ENCODE measurements around the gene BZW2. TPM values are rescaled to one million over a fixed set of nuclear protein-coding genes. Genes with fewer than 3 reads are reported as not detected.

The BZW2 gene
- total RNA-seq, 4 donors from 2014 or later: 86.6 to 145 (median 123) TPM

DNA sequence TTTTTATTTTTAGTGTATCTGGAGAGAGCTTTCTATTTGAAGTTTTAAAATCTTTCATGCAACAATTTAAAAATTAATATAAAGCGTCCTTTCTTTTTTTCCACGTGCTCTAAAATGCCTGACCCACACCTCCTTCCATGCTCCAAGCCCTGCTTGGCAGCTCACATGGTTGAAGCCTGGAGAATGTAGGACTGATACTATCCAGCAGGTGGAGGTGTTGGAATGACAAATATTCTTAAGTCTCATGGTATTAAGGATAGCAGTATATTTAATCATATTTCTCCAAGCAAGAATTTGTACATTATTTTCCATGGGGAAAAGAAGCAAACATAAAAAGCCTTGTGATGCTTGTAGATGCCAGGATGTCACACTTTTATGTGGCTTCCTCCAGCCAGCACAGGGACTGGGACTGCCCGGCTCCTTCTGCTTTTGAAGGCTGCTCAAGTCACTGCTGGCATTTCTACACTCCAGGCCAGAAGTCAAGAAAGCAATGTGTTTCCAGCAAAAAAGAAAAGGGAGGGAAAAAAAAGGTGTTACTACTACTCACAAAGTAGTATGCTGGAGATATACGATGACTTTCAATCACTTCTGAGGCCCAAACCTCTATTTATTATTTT lies 49.7 kb downstream of the BZW2 start:
- intact Hi-C loops (cut with DNase I; ENCODE audit: low total_unique reads) (loop anchor here (2.0 kb wide), 1 partner anchor 221 kb away; no protein-coding TSS in a partner anchor), in situ Hi-C loops (cut with MboI; ENCODE audit: low sequenced_read_pairs in 4 of 4) (loop anchor here in 2 of 4 donors (25.0 kb wide), 1 partner anchor 217 kb away; no protein-coding TSS in a partner anchor)
- Histone ChIP-seq H3K4me1 (no peaks in the 10 kb centered on the region), H3K4me3 (no peak overlapping the region), H3K9me3 (no peaks in the 10 kb centered on the region), H3K27me3 (no peaks in the 10 kb centered on the region), H3K27ac (no peak overlapping the region), H3K36me3 (peaks cover 6 to 89% of the 10 kb centered on the region in 2 donors)
- no peak for TF ChIP-seq POLR2A (IDR thresholded peaks at IDR 0.05)
- TF ChIP-seq, protein P1, sequence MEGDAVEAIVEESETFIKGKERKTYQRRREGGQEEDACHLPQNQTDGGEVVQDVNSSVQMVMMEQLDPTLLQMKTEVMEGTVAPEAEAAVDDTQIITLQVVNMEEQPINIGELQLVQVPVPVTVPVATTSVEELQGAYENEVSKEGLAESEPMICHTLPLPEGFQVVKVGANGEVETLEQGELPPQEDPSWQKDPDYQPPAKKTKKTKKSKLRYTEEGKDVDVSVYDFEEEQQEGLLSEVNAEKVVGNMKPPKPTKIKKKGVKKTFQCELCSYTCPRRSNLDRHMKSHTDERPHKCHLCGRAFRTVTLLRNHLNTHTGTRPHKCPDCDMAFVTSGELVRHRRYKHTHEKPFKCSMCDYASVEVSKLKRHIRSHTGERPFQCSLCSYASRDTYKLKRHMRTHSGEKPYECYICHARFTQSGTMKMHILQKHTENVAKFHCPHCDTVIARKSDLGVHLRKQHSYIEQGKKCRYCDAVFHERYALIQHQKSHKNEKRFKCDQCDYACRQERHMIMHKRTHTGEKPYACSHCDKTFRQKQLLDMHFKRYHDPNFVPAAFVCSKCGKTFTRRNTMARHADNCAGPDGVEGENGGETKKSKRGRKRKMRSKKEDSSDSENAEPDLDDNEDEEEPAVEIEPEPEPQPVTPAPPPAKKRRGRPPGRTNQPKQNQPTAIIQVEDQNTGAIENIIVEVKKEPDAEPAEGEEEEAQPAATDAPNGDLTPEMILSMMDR (IDR thresholded peaks at IDR 0.05 in 4 of 5, conservative IDR thresholded peaks at IDR 0.05 in 1 of 5): peak in 4 of 5 experiments; percentile 14 to 48 (median 26)
- DNase-seq (no peak), ATAC-seq (no peak)

DNA sequence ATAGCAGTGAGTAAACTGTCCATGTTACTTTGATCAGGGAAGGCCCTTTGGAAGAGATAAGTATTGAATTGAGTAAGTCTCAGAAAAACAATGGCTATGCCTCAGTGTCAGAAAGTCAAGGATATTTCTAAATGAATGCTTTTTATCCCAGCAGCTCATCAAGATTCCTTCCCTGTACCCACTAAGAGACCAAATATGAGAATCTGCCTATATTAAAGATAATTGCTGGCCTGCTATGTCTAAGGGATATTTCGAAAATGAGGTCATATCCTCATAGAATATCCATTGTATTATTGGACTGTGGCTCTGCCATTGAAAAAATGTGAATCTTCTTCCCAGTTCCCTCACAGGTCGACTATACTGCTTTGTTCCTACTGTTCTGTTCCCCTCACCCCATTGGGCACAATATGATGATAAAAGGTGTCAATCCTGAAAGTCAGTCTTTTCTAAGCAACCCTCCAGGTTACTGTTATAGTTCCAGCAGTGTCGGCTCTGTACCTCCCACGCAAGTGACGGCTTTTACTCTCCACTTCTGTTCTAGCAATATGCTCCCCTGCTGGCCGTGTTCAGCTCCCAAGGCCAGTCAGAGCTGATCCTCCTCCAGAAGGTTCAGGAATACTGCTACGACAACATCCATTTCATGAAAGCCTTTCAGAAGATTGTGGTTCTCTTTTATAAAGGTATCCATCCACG lies 51.7 kb downstream of the BZW2 start:
- no peaks in the 10 kb centered on the region for H3K4me1 ChIP-seq
- no peak for TF ChIP-seq POLR2A (IDR thresholded peaks at IDR 0.05)
- TF ChIP-seq, protein P1 (IDR thresholded peaks at IDR 0.05 in 4 of 5, conservative IDR thresholded peaks at IDR 0.05 in 1 of 5): no peak
- no peaks in the 10 kb centered on the region for H3K9me3 ChIP-seq
- peaks cover 6 to 82% of the 10 kb centered on the region in 2 donors for H3K36me3 ChIP-seq
- in situ Hi-C loops (cut with MboI; ENCODE audit: low sequenced_read_pairs in 4 of 4): loop anchor here in 2 of 4 donors (25.0 kb wide), 1 partner anchor 215 kb away; no protein-coding TSS in a partner anchor
- no peak for ATAC-seq
- intact Hi-C loops (cut with DNase I; ENCODE audit: low total_unique reads): no loop called here
- no peak overlapping the region for H3K27ac ChIP-seq
- no peaks in the 10 kb centered on the region for H3K27me3 ChIP-seq
- no peak for DNase-seq
- H3K4me3 ChIP-seq: no peak overlapping the region

DNA sequence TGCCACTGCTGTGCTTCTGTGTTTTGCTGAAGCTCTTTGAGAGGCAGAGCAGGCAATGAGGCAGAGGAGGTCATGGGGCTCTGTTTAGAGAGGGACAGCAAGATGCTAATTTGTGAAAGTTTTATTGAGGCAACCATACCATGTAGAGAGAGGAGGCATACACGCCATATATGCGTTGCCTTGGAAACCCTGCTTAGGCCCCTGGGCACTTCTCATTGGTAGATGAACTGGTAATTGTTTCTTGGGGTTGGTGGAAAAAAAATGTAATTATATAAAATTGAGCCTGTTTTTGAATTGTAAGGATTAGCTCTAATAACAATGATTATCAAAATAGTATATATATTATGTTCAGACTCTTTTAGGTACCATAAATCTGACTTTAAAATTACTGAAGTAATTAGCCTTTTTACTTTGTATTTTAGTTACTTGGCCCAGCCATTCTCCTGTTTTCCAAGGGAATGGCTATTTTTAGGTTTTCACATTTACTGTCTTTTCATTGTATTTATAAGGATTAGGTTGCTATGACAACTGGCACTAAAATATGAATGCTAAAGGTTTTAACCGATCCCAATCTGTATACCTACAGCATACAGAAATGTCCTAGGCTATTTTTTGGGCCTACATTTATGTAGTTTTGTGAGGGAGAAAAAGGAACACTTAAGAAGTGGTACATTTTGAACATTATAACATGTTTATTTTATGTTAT lies 52.4 kb downstream of the BZW2 start:
- ATAC-seq (no peak), DNase-seq (no peak)
- no peaks in the 10 kb centered on the region for H3K9me3 ChIP-seq
- no peaks in the 10 kb centered on the region for H3K27me3 ChIP-seq
- no peak overlapping the region for H3K27ac ChIP-seq
- in situ Hi-C loops (cut with MboI; ENCODE audit: low sequenced_read_pairs in 4 of 4): loop anchor here in 2 of 4 donors (25.0 kb wide), 1 partner anchor 214 kb away; no protein-coding TSS in a partner anchor
- peaks cover 6 to 79% of the 10 kb centered on the region in 2 donors for H3K36me3 ChIP-seq
- H3K4me1 ChIP-seq: no peaks in the 10 kb centered on the region
- TF ChIP-seq, protein P1 (IDR thresholded peaks at IDR 0.05 in 4 of 5, conservative IDR thresholded peaks at IDR 0.05 in 1 of 5): no peak
- TF ChIP-seq POLR2A (IDR thresholded peaks at IDR 0.05): no peak
- no peak overlapping the region for H3K4me3 ChIP-seq
- intact Hi-C loops (cut with DNase I; ENCODE audit: low total_unique reads): no loop called here

DNA sequence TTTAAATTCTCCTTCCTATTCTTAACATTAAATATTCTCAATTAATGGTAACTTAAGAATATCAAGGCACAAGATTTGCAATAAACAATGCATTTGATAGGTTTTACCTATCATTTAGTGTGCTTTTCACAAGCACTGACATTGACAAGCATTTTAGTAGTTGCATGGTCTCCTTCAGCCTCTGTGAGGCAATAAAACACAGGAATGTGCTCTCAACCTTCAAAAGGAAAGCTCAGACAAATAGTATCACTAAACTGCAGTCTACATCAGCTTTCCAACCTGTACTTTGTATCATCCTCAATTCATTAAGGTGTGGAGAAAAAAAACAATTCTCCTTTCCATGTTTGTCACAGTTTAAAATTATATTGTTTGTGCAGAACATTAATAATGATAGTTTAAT lies 56.5 kb downstream of the BZW2 start:
- in situ Hi-C loops (cut with MboI; ENCODE audit: low sequenced_read_pairs in 4 of 4) (no loop called here), intact Hi-C loops (cut with DNase I; ENCODE audit: low total_unique reads) (no loop called here)
- Histone ChIP-seq H3K36me3 (peaks cover 0 to 77% of the 10 kb centered on the region in 2 donors), H3K9me3 (no peaks in the 10 kb centered on the region), H3K27ac (no peak overlapping the region), H3K4me3 (no peak overlapping the region), H3K27me3 (no peaks in the 10 kb centered on the region), H3K4me1 (no peaks in the 10 kb centered on the region)
- DNase-seq (no peak), ATAC-seq (no peak)
- TF ChIP-seq POLR2A (IDR thresholded peaks at IDR 0.05): no peak
- TF ChIP-seq, protein P1 (IDR thresholded peaks at IDR 0.05 in 4 of 5, conservative IDR thresholded peaks at IDR 0.05 in 1 of 5): no peak
